CD4-positive, alpha-beta memory T cell (primary cell): ENCODE results near the gene RNASET2. TPM values are rescaled to one million over a fixed set of nuclear protein-coding genes. Genes with fewer than 3 reads are reported as not detected.

Experiments used
- CTCF ChIA-PET: fragments of 350-600 bp; sonication (Branson Sonifier 250); formaldehyde crosslinking; loops from one replicate; lab custom pipeline; 2021; ENCODE audit warnings: inconsistent platforms; ENCODE audit not compliant: partially characterized antibody; lab: Charles Lee
- POLR2A ChIA-PET: fragments of 350-600 bp; sonication (Branson Sonifier 250); formaldehyde crosslinking; loops from one replicate; lab custom pipeline; 2021; ENCODE audit not compliant: partially characterized antibody; lab: Charles Lee
- DNase-seq, 5 donors: peaks; one replicate each; pipeline versions ENCODE4 v3.0.0 to v3.0.0-alpha.2; 2020 to 2022; ENCODE audit warnings: mixed read lengths in 1 of 5
- H3K27ac ChIP-seq: one replicate; pipeline ENCODE4 v1.7.0; 2013; ENCODE audit warnings: low read depth, low read length
- H3K27me3 ChIP-seq: 2 replicates; pipeline ENCODE4 v1.7.0; 2013; ENCODE audit warnings: mild to moderate bottlenecking, low read length, moderate library complexity; ENCODE audit not compliant: insufficient read depth
- H3K36me3 ChIP-seq: 2 replicates; pipeline ENCODE4 v1.7.0; 2013; ENCODE audit warnings: mild to moderate bottlenecking, low read length, moderate library complexity; ENCODE audit not compliant: insufficient read depth
- H3K4me1 ChIP-seq: 2 replicates; pipeline ENCODE4 v1.7.0; 2013; ENCODE audit warnings: mild to moderate bottlenecking, low read length, moderate library complexity; ENCODE audit not compliant: insufficient read depth
- H3K4me3 ChIP-seq, 2 donors: one replicate each; pipeline ENCODE4 v1.7.0; 2013; ENCODE audit warnings: low read length in 2 of 2, mild to moderate bottlenecking in 1 of 2
- H3K9me3 ChIP-seq, 2 donors: one replicate each; pipeline ENCODE4 v1.7.0; 2013; ENCODE audit warnings: low read length in 2 of 2, control low read depth in 1 of 2; ENCODE audit not compliant: control insufficient read depth in 1 of 2
- H3K27ac Mint-ChIP-seq, 7 donors: one replicate each; pipeline ENCODE4 v1.8.0; 2020 to 2021; ENCODE audit warnings: mixed read lengths in 7 of 7, mild to moderate bottlenecking in 6 of 7, inconsistent platforms in 3 of 7, moderate library complexity in 3 of 7
- H3K27me3 Mint-ChIP-seq, 2 donors: one replicate each; pipeline ENCODE4 v1.8.0; 2020 to 2021; ENCODE audit warnings: mixed read lengths in 2 of 2
- H3K36me3 Mint-ChIP-seq, 2 donors: one replicate each; pipeline ENCODE4 v1.8.0; 2020 to 2021; ENCODE audit warnings: mixed read lengths in 2 of 2, inconsistent platforms in 1 of 2, mild to moderate bottlenecking in 1 of 2
- H3K4me1 Mint-ChIP-seq, 4 donors: one replicate each; pipeline ENCODE4 v1.8.0; 2020 to 2021; ENCODE audit warnings: mixed read lengths in 4 of 4, mild to moderate bottlenecking in 1 of 4
- H3K4me3 Mint-ChIP-seq, 8 donors: one replicate each; pipeline ENCODE4 v1.8.0; 2020 to 2021; ENCODE audit warnings: mixed read lengths in 8 of 8, mild to moderate bottlenecking in 7 of 8, moderate library complexity in 6 of 8, inconsistent platforms in 3 of 8
- H3K9me3 Mint-ChIP-seq, 8 donors: one replicate each; pipeline ENCODE4 v1.8.0; 2020 to 2021; ENCODE audit warnings: mixed read lengths in 8 of 8, mild to moderate bottlenecking in 5 of 8, inconsistent platforms in 3 of 8, moderate library complexity in 1 of 8
- intact Hi-C: fragments of 100-400 bp; cut with micrococcal nuclease; formaldehyde crosslinking; loops from one replicate; pipeline ENCODE4 v1.15.1; 2023
- polyA plus RNA-seq, 2 donors: library from polyadenylated mRNA; unstranded; fragments of 300-500 nt; fragmentation: Illumina TruSeq; gene quantifications; one replicate each; pipeline ENCODE4 v1.2.3, GENCODE V29; 2021
- total RNA-seq, 2 experiments: library from RNA; stranded (reverse); gene quantifications; one replicate each; pipeline ENCODE4 v1.2.3, GENCODE V29; 2021

RNASET2 gene
- total and polyA plus RNA-seq, 4 experiments from 2014 or later, result 296 to 586 (median 425) TPM

DNA sequence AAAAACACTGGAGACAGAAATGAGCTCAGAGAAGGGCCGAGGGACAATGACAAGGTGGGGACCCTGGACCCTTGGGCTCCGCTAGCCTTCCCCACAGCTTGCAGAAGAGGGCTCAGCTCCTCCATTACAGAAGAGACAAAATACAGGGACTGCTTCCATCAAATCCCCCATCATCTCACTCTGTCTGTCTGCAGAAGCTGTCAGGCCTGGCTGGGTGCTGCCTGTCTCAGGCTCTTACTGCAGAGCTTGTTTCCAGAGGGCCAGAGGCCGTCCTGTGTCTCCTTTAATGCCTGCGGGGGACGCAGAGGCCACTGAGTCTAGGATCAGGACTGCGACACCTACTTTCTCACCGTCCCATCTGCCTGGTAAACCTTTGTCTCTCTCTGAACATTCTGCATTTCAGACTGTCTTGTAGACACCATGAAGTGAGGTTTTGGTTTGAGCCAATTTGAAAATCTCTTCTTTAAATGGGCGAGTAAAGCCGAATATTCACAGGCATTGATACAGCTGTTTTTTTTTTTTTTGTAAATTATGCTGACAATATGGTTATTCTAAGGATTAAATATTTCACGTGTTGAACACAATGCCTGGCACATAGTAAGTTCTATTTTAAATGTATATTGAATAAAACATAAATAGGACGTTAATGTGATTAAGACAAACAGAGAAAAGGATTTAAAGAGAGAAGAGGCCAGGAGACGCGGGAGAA, 28.3 kb downstream of the RNASET2 start:
- intact Hi-C loops, result no loop called here
- Histone ChIP-seq H3K9me3 (no peaks in the 10 kb centered on the region), H3K36me3 (peaks cover 46% of the 10 kb centered on the region), H3K27me3 (no peaks in the 10 kb centered on the region), H3K27ac (no peak overlapping the region), H3K4me3 (no peak overlapping the region), H3K4me1 (peaks cover 11% of the 10 kb centered on the region)
- peaks cover 58 to 75% of the 10 kb centered on the region in 2 donors for H3K36me3 Mint-ChIP-seq
- H3K4me1 Mint-ChIP-seq, result peaks cover 14 to 33% (median 28%) of the 10 kb centered on the region in 4 donors
- H3K9me3 Mint-ChIP-seq, result peaks cover 0 to 1% (median 0%) of the 10 kb centered on the region in 8 donors
- H3K27me3 Mint-ChIP-seq, result no peaks in the 10 kb centered on the region
- no peak for DNase-seq
- ChIA-PET POLR2A (interaction anchor here (0.9 to 1.0 kb wide), 2 partner anchors 12 to 22 kb away, joined by 3 to 6 read pairs; no protein-coding TSS in a partner anchor), CTCF (interaction anchor here (0.6 to 1.4 kb wide), 2 partner anchors 21 to 139 kb away, joined by 3 read pairs; no protein-coding TSS in a partner anchor)
- peak overlapping the region in 2 of 7 donors; percentile 20 to 68 for H3K27ac Mint-ChIP-seq
- H3K4me3 Mint-ChIP-seq, result no peak overlapping the region

DNA sequence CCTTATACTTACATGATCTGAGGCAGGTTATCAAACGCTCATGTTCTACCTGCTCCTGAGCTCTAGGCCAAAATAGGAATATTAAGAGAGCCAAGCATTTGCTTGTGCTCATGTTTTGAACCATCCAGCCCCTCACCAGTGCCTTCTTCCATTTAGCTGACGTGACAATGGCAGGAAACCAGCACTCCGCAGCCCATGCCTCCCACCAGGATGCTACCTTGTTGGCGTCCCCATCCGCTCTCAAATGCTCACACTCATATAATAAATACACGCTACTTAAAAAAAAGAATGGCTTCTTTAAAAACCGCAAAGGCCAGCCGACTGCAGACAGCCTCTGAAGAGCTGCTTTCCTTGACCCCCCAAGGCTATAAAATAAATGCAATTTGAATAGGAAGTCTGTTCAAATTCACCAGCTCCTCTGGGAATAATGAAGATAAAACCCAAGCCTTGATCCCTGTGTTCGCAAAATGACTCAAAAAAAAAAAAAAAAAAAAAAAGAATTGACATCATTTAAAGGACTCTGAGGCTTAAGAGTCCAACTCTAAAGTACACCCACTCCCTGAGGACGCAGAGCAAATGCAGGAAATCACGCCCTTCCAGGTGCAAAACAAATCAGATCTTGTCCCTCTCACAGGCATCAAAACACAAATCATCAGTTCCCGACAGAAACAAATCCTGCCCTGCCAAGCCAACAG, 29.0 kb downstream of the RNASET2 start:
- ChIA-PET POLR2A (interaction anchor here (0.7 kb wide), 1 partner anchor 9 kb away, joined by 3 read pairs; no protein-coding TSS in a partner anchor), CTCF (interaction anchor here (0.7 to 1.9 kb wide), 3 partner anchors 62 to 272 kb away, joined by 3 to 18 read pairs (median 3); no protein-coding TSS in a partner anchor)
- Mint-ChIP-seq H3K27me3 (no peaks in the 10 kb centered on the region), H3K36me3 (peaks cover 55 to 72% of the 10 kb centered on the region in 2 donors), H3K9me3 (peaks cover 0 to 1% (median 0%) of the 10 kb centered on the region in 8 donors), H3K4me3 (no peak overlapping the region), H3K4me1 (peaks cover 16 to 26% (median 23%) of the 10 kb centered on the region in 4 donors), H3K27ac (peak overlapping the region in 3 of 7 donors; percentile 13 to 61 (median 46))
- DNase-seq, result no peak
- intact Hi-C loops, result no loop called here
- H3K9me3 ChIP-seq, result no peaks in the 10 kb centered on the region
- peaks cover 7% of the 10 kb centered on the region for H3K4me1 ChIP-seq
- H3K27ac ChIP-seq, result no peak overlapping the region
- H3K36me3 ChIP-seq, result peaks cover 39% of the 10 kb centered on the region
- H3K27me3 ChIP-seq, result no peaks in the 10 kb centered on the region
- H3K4me3 ChIP-seq, result no peak overlapping the region

DNA sequence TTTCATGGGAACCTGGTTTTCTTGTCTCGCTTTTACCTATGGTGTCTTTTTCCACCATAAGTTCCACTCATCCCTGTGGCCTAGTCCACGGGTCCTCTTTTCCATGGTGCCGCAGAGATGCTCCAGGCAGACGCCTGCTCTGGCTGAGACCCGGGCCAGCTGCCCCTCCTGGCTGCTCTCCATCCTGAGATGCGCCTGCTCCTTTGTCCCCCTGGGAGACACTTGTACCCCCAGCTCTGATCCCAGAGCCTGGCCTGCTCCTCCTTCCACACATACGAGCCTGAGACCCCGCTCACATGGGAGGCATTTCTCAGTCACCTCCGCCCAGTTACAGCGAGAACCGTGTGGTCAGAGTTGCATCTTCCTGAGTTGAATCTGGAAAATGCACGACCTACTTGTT, 29.6 kb downstream of the RNASET2 start:
- H3K27ac Mint-ChIP-seq, result peak overlapping the region in 5 of 7 donors; percentile 13 to 72 (median 42)
- DNase-seq, result no peak
- no peaks in the 10 kb centered on the region for H3K27me3 ChIP-seq
- H3K36me3 ChIP-seq, result peaks cover 33% of the 10 kb centered on the region
- ChIA-PET POLR2A (interaction anchor here (0.7 kb wide), 1 partner anchor 9 kb away, joined by 3 read pairs; no protein-coding TSS in a partner anchor), CTCF (interaction anchor here (0.7 to 1.9 kb wide), 3 partner anchors 62 to 271 kb away, joined by 3 to 18 read pairs (median 3); no protein-coding TSS in a partner anchor)
- H3K27ac ChIP-seq, result no peak overlapping the region
- intact Hi-C loops, result no loop called here
- H3K4me3 ChIP-seq, result no peak overlapping the region
- H3K4me1 ChIP-seq, result peaks cover 3% of the 10 kb centered on the region
- H3K36me3 Mint-ChIP-seq, result peaks cover 54 to 67% of the 10 kb centered on the region in 2 donors
- H3K27me3 Mint-ChIP-seq, result no peaks in the 10 kb centered on the region
- peaks cover 12 to 22% (median 18%) of the 10 kb centered on the region in 4 donors for H3K4me1 Mint-ChIP-seq
- peaks cover 0 to 1% (median 0%) of the 10 kb centered on the region in 8 donors for H3K9me3 Mint-ChIP-seq
- H3K9me3 ChIP-seq, result no peaks in the 10 kb centered on the region
- no peak overlapping the region for H3K4me3 Mint-ChIP-seq

DNA sequence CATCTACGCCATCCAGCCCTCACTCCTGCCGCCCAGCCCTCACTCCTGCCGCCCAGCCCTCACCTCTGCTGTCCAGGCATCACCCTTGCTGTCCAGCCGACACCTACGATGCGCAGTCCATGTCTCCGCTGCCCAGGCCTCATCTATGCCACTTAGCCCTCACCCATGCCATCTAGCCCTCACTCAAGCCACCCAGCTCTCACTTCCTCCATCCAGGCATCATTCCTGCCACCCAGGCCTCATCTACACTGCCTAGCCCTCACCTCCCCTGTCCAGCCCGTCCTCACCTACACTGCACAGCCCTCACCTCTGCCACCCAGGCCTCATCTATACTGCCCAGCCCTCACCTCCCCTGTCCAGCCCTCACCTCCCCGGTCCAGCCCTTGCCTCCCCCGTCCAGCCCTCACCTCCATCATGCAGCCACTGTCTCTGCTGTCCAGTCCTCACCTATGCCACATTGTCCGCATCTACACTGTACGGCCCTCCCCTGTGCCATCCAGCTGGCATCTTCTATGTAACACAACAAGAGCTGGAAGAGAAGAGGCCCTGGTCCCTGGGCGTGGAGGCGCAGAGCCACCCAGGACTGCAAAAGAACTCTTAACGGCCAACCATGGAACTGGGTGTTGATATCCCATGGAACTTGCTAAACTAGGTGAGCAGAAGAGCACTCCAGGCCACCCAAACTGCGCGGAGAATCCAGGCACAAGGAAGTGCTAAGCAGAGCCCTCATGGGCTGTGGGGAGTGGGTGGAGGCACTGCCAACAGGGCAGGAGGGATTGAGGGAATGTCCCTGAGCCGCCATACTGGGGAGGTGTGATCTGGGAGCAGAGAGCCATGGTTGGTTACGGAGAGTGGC, 31.0 kb downstream of the RNASET2 start:
- H3K36me3 Mint-ChIP-seq, result peaks cover 47 to 55% of the 10 kb centered on the region in 2 donors
- peaks cover 3% of the 10 kb centered on the region for H3K4me1 ChIP-seq
- peaks cover 3 to 8% (median 7%) of the 10 kb centered on the region in 4 donors for H3K4me1 Mint-ChIP-seq
- peaks cover 0 to 1% (median 0%) of the 10 kb centered on the region in 8 donors for H3K9me3 Mint-ChIP-seq
- H3K27me3 Mint-ChIP-seq, result no peaks in the 10 kb centered on the region
- peaks cover 22% of the 10 kb centered on the region for H3K36me3 ChIP-seq
- no peaks in the 10 kb centered on the region for H3K27me3 ChIP-seq
- no peaks in the 10 kb centered on the region for H3K9me3 ChIP-seq
- peak overlapping the region; percentile 27 to 87 (median 67) for H3K27ac Mint-ChIP-seq
- CTCF ChIA-PET, result interaction anchor here (1.9 kb wide), 1 partner anchor 64 kb away, joined by 18 read pairs; no protein-coding TSS in a partner anchor
- POLR2A ChIA-PET, result interaction anchor here (1.0 to 1.6 kb wide), 2 partner anchors 26 to 32 kb away, joined by 3 to 6 read pairs; partner anchors contain the start of gene RNASET2
- no peak overlapping the region for H3K4me3 Mint-ChIP-seq
- no peak overlapping the region for H3K27ac ChIP-seq
- intact Hi-C loops, result no loop called here
- H3K4me3 ChIP-seq, result no peak overlapping the region
- no peak for DNase-seq

DNA sequence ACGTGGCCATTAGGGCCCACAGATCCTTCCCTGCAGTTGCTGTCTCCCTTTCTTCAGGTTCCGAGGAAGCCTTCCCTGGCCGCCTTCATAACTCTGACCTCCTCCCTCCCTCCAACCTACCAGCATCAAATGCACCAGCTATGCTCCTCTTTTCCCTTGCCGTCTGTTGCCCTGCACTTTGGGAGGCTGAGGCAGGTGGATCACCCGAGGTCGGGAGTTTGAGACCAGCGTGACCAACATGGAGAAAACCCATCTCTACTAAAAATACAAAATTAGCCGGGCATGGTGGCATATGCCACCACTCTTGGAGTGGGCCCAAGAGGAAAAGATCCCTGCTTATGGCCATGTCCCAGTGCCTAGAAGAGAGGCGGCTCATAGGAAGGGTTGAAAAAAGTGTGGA, 31.8 kb downstream of the RNASET2 start:
- no peak overlapping the region for H3K4me3 Mint-ChIP-seq
- H3K27me3 Mint-ChIP-seq, result no peaks in the 10 kb centered on the region
- ChIA-PET POLR2A (interaction anchor here (1.1 to 1.6 kb wide), 2 partner anchors 24 to 33 kb away, joined by 4 to 6 read pairs; partner anchors contain the start of gene RNASET2), CTCF (no interaction called here)
- no peak for DNase-seq
- peaks cover 0 to 6% (median 3%) of the 10 kb centered on the region in 4 donors for H3K4me1 Mint-ChIP-seq
- no peak overlapping the region for H3K27ac ChIP-seq
- no peaks in the 10 kb centered on the region for H3K9me3 ChIP-seq
- H3K4me1 ChIP-seq, result no peaks in the 10 kb centered on the region
- H3K36me3 Mint-ChIP-seq, result peaks cover 45 to 46% of the 10 kb centered on the region in 2 donors
- H3K27me3 ChIP-seq, result no peaks in the 10 kb centered on the region
- peaks cover 0 to 1% (median 0%) of the 10 kb centered on the region in 8 donors for H3K9me3 Mint-ChIP-seq
- peaks cover 18% of the 10 kb centered on the region for H3K36me3 ChIP-seq
- H3K27ac Mint-ChIP-seq, result peak overlapping the region in 4 of 7 donors; percentile 27 to 82 (median 68)
- intact Hi-C loops, result no loop called here
- no peak overlapping the region for H3K4me3 ChIP-seq

DNA sequence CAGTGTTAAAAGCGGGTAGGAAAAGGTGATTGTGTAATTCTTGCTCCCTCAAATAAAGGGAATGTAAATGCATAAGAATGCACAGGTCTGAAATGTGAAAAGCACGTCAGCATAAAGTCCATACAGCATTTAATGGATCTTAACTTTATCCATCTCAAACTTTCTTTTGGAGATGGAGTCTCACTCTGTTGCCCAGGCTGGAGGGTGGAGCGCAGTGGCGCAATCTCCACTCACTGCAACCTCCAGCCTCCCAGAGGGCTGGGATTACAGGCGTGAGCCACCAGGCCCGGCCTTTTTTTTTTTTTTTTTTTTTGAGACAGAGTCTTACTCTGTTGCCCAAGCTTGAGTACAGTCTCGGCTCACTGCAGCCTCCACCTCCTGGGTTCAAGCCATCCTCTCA, 33.4 kb downstream of the RNASET2 start:
- Histone ChIP-seq H3K36me3 (peaks cover 2% of the 10 kb centered on the region), H3K4me1 (no peaks in the 10 kb centered on the region), H3K9me3 (no peaks in the 10 kb centered on the region), H3K27ac (no peak overlapping the region), H3K27me3 (no peaks in the 10 kb centered on the region), H3K4me3 (no peak overlapping the region)
- Mint-ChIP-seq H3K4me1 (peaks cover 0 to 5% (median 3%) of the 10 kb centered on the region in 4 donors), H3K4me3 (no peak overlapping the region), H3K9me3 (peaks cover 0 to 7% (median 0%) of the 10 kb centered on the region in 8 donors), H3K27me3 (no peaks in the 10 kb centered on the region), H3K36me3 (peaks cover 35 to 43% of the 10 kb centered on the region in 2 donors), H3K27ac (peak overlapping the region in 1 of 7 donors; percentile 13)
- CTCF ChIA-PET, result no interaction called here
- intact Hi-C loops, result no loop called here
- no peak for DNase-seq
- POLR2A ChIA-PET, result no interaction called here
